ENCODE data around the gene ANKHD1.

DNA sequence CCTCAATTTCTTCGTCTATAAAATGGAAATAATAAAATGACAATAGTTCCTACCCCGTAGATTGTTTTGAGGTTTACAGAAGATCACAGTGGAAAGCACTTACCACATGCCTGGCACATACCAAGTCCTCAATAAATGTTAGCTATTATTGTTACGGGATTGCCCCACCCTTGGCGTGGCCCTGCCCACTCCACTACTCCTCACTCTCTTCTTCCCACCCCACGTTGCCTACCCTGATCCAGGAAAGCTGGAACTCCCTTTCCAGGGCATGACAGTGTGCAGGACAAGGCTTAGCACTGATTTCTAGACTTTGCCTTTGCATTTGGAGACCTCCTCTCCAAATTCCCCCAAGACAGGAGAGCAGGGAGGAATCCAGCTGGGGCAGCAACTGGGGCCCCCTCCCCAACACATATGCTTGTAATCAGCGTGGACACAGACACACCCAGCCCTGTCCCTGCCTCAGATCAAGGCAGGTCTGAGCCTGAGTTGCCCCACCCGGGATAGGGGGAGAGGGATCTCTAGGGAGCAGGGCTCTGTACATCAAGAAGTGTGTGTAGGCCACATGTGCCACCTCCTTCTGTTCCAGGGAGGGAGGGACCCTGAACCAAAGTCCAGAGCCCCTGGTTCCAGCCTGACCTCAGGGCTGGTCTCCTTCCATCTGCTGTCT is 34.9 kb upstream of the ANKHD1 start:
- TF ChIP-seq POLR2A (IDR thresholded peaks at IDR 0.05; ENCODE audit: low read length) (no peak), GATA1 (IDR thresholded peaks at IDR 0.05; ENCODE audit: low read depth, low read length) (no peak)

Measured in erythroblast (primary cell).